DOHH2 (cell line): Measurements from ENCODE around the gene CDK3.

Source experiments
- EZH2phosphoT487 ChIP-seq: fragments of 200-600 bp; sonication (generic); IDR thresholded peaks from 2 replicates; pipeline ENCODE4 v1.6.1; 2017; ENCODE audit warnings: borderline replicate concordance, mild to moderate bottlenecking, antibody characterized with exemption, low read length, moderate library complexity, mixed read lengths
- TF ChIP-seq, protein P1 (sequence below): fragments of 200-600 bp; sonication (generic); IDR thresholded peaks from one replicate; pipeline ENCODE4 v1.5.1; 2014; ENCODE audit warnings: antibody characterized with exemption, mild to moderate bottlenecking, low read depth, low read length; ENCODE audit not compliant: poor library complexity, severe bottlenecking

DNA sequence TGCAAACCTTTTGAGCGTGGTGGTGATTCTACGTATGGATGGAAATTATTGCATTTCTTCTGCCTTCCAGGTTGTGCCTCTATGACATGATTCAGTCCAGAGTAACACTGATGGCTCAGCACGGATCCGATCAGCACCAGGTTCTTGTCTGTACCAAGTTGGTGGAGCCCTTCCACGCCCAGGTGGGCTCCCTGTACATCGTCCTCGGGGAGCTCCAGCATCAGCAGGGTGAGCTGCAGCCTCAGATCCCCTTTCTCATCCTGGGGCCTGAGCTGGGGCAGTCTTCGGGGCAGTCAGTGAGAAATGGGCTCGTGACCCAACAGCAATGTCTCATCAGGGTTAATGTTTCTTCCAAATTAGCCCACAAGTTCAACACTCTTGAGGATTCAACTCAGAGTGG, 9.3 kb upstream of the CDK3 start:
- TF ChIP-seq, protein P1, sequence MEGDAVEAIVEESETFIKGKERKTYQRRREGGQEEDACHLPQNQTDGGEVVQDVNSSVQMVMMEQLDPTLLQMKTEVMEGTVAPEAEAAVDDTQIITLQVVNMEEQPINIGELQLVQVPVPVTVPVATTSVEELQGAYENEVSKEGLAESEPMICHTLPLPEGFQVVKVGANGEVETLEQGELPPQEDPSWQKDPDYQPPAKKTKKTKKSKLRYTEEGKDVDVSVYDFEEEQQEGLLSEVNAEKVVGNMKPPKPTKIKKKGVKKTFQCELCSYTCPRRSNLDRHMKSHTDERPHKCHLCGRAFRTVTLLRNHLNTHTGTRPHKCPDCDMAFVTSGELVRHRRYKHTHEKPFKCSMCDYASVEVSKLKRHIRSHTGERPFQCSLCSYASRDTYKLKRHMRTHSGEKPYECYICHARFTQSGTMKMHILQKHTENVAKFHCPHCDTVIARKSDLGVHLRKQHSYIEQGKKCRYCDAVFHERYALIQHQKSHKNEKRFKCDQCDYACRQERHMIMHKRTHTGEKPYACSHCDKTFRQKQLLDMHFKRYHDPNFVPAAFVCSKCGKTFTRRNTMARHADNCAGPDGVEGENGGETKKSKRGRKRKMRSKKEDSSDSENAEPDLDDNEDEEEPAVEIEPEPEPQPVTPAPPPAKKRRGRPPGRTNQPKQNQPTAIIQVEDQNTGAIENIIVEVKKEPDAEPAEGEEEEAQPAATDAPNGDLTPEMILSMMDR: no peak
- no peak for TF ChIP-seq EZH2phosphoT487
